ENCODE results near the gene MRNIP.
"Not testable (repeated sequence)": the region's sequence is repeated elsewhere in the genome, so short reads cannot be mapped to it uniquely, and the experiment has no call there.

The MRNIP gene

GRCh38 chr5:179887095-179887494 lies 28.5 kb upstream of the MRNIP start:
- FAIRE-seq, result no peak

DNA sequence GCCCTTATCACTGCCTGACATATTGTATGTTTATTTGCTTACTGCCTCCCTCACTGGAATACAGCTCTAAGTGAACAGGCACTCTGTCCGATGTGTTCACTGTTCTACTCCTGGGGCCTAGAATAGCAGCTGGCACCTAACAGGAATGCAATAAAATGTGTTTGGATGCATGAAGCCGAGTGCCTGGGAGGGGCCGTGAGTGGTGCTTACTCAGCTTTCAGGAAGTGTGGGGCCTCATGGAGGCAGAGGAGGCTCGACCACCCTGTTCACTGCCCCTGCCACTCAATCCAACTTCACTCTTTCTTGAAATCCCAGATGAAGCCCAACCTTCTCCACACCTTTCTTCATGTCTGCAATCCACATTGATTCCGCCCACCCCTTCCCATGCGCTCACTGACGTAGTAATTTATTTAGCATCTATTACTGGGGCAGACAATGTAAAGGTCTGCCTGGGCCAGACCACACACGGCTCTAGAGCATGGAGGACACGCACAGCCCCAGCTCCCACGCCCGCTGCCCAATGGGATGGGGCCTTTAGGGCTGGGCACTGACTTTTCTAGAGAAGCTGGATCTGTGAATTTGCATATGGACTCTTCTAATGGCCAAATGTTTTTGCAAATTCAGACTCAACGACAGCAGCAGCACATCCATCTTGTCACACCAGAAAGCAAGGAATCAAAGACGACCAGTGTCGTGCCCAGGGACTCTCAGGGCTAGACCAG lies 27.7 kb upstream of the MRNIP start:
- no peak for FAIRE-seq

DNA sequence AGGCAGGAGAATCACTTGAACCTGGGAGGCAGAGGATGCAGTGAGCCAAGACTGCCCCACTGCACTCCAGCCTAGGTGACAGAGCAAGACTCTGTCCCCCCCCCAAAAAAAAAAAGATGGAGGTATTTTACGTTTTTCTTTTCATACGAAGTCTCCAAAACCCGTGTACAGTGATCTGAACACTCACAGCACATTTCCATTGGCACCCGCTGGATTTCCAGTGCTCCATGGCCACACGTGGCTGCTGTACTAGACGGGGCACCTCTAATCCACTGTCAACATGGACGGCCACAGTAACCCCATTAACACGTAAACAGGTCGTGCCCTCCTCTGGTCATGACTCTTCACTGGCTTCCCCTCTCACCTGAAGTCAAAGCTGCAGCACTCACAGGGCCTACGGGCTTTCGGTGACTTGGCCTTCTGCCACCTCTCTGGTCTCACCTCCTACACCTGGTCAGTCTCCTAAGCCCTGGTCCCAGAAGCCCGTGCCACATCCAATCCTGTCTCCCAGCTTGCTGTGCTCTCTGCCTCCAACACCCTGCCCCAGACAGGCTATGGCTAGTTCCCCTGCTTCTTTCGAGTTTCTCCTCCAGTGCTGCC lies 27.0 kb upstream of the MRNIP start:
- no peak for FAIRE-seq

DNA sequence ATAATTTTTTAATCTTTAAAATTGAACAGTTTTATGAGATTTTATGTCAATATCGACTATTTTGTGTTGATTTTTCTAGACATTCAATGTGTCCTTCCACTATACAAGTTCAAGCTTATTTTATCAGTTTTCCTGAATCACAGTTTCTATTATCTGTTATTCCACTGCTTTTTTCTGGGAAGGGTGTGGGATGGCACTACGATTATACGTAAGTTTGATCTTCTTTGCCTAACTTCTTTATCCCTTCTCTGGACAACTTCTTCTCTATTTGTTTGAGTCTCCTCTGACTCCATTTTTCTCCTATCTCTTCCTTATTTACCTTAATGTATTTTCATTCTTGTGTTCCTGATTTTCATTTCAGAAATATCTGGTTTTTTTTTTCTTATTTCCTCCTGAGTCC lies 24.5 kb upstream of the MRNIP start:
- FAIRE-seq, result no peak

- no peak for FAIRE-seq
Measured at GRCh38 chr5:179882338-179882737, 23.7 kb upstream of the MRNIP start.

GRCh38 chr5:179880848-179881590 lies 22.4 kb upstream of the MRNIP start:
- FAIRE-seq, result no peak

- no peak for FAIRE-seq
Measured at GRCh38 chr5:179880066-179880650, 21.5 kb upstream of the MRNIP start.

DNA sequence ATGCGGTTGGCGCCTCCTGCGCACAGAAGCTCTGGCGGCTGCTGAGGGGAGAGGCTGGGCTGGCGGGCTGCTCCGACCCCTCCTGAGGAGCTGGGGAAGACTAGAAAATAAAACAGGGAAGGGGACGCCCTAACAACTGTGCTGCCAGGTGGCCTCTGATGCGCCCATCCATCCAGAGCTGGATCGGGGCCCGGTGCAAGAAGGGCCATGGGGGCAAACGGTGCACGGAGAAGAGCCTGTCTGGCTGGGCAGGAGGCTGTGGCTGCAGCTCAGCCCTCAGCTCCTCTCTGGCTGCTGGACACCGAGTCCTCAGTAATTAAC lies 21.0 kb upstream of the MRNIP start:
- FAIRE-seq, result no peak

GRCh38 chr5:179879003-179879689 lies 20.5 kb upstream of the MRNIP start:
- no peak for FAIRE-seq

GRCh38 chr5:179878222-179879002 lies 19.8 kb upstream of the MRNIP start:
- no peak for FAIRE-seq

GRCh38 chr5:179876610-179876952 lies 18.0 kb upstream of the MRNIP start:
- FAIRE-seq, result no peak

- FAIRE-seq, result no peak
Measured at GRCh38 chr5:179875741-179876609, 17.4 kb upstream of the MRNIP start.

DNA sequence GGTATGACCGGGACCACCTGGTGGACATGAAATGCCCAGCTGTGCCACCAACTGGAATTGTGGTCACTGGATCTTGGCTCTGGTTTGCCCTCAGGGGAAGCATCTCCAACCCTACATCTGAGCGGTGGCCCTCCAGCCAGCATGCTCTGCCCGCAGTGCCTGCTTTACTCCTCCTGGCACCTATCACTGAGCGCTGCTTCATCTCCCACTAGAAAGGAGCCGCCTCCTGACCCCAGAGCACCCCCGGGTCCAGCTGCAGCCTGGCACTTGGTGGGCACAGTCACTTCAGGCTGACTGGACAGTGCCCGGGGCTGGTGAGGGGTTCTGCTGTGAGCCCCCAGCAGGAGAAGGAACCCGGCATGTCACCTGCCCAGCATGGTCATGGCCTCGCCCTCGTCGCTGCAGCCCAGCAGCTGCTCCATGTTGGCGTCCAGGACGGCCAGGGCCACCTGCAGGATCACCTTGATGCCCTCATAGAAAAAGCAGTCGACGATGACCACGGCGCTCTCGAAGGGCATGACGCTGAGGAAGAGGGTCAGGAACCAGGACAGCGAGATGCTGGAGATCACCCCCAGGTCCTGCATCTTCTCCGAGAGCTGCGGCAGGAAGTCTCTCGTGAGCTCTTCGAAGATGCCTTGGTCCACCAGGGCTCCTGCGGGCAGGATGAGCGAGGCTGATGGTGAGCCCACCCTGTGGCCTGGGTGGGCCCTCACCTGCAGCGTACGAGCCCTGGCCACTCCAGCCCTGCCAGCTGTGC lies 16.1 kb upstream of the MRNIP start:
- no peak for FAIRE-seq

DNA sequence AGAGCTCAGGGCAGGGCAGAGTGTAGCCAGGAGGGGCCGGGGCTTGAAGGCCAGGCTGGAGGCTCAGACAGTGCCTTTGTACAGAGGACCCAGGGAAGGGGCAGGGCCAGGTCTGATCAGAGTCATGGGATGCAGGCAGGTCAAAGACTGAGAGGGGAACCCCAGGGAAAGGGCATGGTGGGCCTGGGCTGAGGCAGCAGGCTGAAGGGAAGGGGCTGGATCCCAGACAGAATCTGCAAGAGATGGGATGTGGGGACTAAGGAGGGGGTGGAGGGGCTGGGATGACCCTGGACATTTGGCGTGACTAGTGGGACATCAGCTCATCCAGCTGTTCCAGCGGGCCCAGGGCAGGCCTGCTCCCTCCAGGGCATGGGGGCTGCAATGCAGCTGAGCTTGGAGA lies 15.5 kb upstream of the MRNIP start:
- no peak for FAIRE-seq

- no peak for FAIRE-seq
Measured at GRCh38 chr5:179873588-179874110, 15.0 kb upstream of the MRNIP start.

DNA sequence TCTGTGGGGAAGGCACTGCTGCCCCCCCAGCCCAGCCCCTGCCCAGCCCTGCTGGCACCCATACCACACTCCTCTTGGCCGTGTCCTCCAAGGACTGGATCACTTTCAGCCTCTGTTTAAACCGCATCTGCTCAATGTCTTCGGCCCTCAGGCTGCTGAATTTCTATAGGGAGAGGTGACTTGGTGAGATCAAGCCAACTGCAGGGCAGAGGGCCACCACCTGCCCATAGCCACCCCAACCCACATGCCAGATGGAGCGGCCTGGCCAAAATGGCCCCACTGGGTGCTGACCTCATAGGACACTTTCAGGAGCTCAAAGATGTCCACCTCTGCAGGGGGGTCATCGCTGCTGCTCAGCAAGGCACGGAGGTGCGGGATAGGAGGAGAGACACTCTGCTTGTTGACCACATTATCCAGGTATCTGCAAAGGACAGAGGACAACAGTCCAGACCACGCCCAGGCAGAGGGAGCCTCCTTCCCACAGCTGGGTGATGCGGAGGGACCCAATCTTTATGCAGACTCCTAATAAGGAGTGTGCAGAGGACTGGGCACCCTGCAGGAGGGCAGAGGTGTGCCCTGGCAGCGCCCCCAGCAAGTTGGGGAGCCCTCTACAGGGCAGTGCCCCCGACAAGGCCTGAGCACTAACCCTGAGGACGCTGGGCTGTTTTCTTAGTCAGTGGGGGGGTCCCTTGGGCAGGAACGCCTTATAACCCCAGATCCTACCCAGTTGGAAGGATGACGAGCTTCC lies 14.4 kb upstream of the MRNIP start:
- no peak for FAIRE-seq

- FAIRE-seq, result no peak
Measured at GRCh38 chr5:179872055-179872827, 13.6 kb upstream of the MRNIP start.

DNA sequence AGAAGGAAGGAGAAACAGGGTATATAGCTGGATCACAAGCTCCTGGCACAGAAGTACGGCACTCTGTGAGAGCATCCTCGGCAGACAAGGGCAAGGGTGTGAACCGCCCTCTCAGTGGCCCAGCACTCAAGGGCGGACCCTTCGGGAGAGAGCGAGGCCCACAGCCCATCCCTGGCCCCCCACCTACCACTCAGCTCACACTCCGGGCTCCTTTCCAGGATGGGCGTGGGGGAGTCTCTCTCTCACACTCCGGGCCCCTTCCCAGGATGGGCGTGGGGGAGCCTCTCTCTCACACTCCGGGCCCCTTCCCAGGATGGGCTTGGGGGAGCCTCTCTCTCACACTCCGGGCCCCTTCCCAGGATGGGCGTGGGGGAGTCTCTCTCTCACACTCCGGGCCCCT lies 12.9 kb upstream of the MRNIP start:
- FAIRE-seq, result not testable (repeated sequence)

GRCh38 chr5:179870952-179871351 lies 12.3 kb upstream of the MRNIP start:
- no peak for FAIRE-seq

Measured in islet of Langerhans (tissue), 1 donor.